Mammary epithelial cell (primary cell): Measurements from ENCODE around the gene SLC25A26.

Source experiments
- EZH2 ChIP-seq: IDR thresholded peaks from 2 replicates; pipeline ENCODE4 v1.6.1; 2012; ENCODE audit warnings: low read length, inconsistent platforms, borderline replicate concordance
- TF ChIP-seq, protein P1 (sequence below), 2 donors: IDR thresholded peaks in 1 of 2; conservative IDR thresholded peaks in 1 of 2; 2 replicates each; pipeline ENCODE4 v1.5.1; 2011 to 2012; ENCODE audit warnings: inconsistent platforms in 2 of 2, low read length in 2 of 2, mild to moderate bottlenecking in 2 of 2, control low read depth in 1 of 2, low read depth in 1 of 2; ENCODE audit not compliant: insufficient read depth in 1 of 2; ENCODE audit errors: extremely low read depth in 1 of 2

DNA sequence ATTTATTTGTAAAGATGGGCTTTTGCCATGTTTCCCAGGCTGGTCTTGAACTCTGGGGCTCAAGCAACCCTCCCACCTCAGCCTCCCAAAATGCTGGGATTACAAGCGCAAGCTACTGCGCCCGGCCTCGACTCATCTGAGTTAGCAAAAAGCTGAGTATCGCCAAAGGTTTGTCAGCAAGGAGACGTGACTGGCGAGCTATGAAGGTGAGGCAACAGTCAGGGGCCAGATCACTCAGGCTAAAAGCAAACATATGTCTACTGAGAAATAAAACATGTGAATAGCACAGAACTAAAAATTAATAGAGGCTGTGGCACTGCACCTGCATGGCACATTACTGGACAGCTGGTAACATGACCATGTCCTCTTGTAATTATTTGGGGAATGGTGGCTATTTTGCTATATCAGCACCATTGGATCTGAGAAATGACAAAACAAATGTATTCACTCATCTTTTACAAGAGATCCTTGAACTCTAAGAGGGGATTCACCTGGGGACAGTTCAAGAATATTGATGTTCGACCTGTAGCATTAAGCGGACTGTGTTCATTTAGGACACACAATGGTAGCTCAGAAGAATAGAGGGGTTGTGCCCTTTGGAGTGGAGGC is 10.0 kb upstream of the SLC25A26 start:
- TF ChIP-seq, protein P1, sequence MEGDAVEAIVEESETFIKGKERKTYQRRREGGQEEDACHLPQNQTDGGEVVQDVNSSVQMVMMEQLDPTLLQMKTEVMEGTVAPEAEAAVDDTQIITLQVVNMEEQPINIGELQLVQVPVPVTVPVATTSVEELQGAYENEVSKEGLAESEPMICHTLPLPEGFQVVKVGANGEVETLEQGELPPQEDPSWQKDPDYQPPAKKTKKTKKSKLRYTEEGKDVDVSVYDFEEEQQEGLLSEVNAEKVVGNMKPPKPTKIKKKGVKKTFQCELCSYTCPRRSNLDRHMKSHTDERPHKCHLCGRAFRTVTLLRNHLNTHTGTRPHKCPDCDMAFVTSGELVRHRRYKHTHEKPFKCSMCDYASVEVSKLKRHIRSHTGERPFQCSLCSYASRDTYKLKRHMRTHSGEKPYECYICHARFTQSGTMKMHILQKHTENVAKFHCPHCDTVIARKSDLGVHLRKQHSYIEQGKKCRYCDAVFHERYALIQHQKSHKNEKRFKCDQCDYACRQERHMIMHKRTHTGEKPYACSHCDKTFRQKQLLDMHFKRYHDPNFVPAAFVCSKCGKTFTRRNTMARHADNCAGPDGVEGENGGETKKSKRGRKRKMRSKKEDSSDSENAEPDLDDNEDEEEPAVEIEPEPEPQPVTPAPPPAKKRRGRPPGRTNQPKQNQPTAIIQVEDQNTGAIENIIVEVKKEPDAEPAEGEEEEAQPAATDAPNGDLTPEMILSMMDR (conservative IDR thresholded peaks at IDR 0.05 in 1 of 2, IDR thresholded peaks at IDR 0.05 in 1 of 2; ENCODE audit: extremely low read depth in 1 of 2, insufficient read depth in 1 of 2, low read depth in 1 of 2, low read length in 2 of 2) = no peak
- no peak for TF ChIP-seq EZH2
